Endothelial cell of umbilical vein (primary cell): ENCODE measurements around the gene STXBP5. TPM values are rescaled to one million over a fixed set of nuclear protein-coding genes. Genes with fewer than 3 reads are reported as not detected.

Experiments
- BruUV-seq: library from RNA; stranded (reverse); fragments of 400-500 nt; replicated peaks from 2 replicates; lab custom pipeline; 2021; lab: Mats Ljungman, UMichigan
- CTCF ChIA-PET: fragments of 300-600, 350-600 bp; sonication (Branson Sonifier 250); formaldehyde crosslinking; loops from one replicate; lab custom pipeline; 2021; ENCODE audit warnings: antibody characterized with exemption, inconsistent platforms; lab: Charles Lee
- POLR2A ChIA-PET: fragments of 300-600, 350-600 bp; sonication (Branson Sonifier 250); formaldehyde crosslinking; loops from one replicate; lab custom pipeline; 2021; ENCODE audit warnings: antibody characterized with exemption, inconsistent platforms; lab: Charles Lee
- DNase-seq: peaks from one replicate; pipeline ENCODE4 v3.0.0-alpha.2; 2011; ENCODE audit warnings: low read depth, low spot score
- FAIRE-seq: peaks from 2 replicates; lab custom pipeline; 2011; peaks lifted over from hg19 to GRCh38; lab: Jason Lieb, UNC
- H2AFZ ChIP-seq: 2 replicates; pipeline ENCODE4 v1.6.0; 2012; ENCODE audit warnings: low read depth, low read length, control low read depth, inconsistent platforms
- H3K27ac ChIP-seq: 2 replicates; pipeline ENCODE4 v1.5.1; 2011; ENCODE audit warnings: low read depth, mild to moderate bottlenecking, control low read depth, low read length, moderate library complexity; ENCODE audit not compliant: insufficient read depth
- H3K27me3 ChIP-seq, 2 experiments: 2 replicates each; pipeline versions ENCODE4 v1.6.0 to v1.6.1; 2011; ENCODE audit warnings: low read length in 2 of 2, mixed read lengths in 1 of 2; ENCODE audit not compliant: control insufficient read depth in 2 of 2, insufficient read depth in 2 of 2
- H3K36me3 ChIP-seq, 2 experiments: 2 replicates in 1 of 2; 3 replicates in 1 of 2; pipeline ENCODE4 v1.5.1; 2011; ENCODE audit warnings: low read length in 2 of 2, mild to moderate bottlenecking in 1 of 2, moderate library complexity in 1 of 2; ENCODE audit not compliant: control insufficient read depth in 2 of 2, insufficient read depth in 2 of 2; ENCODE audit errors: extremely low read depth in 1 of 2
- H3K4me1 ChIP-seq: 3 replicates; pipeline ENCODE4 v1.5.1; 2011; ENCODE audit warnings: mild to moderate bottlenecking, low read length; ENCODE audit not compliant: control insufficient read depth, insufficient read depth; ENCODE audit errors: extremely low read depth
- H3K4me2 ChIP-seq: 2 replicates; pipeline ENCODE4 v1.6.1; 2011; ENCODE audit warnings: low read length, control low read depth, mixed read lengths; ENCODE audit not compliant: insufficient read depth
- H3K4me3 ChIP-seq, 3 experiments: fragments of 200-600 bp in 1 of 3; sonication (generic), shearing (Covaris generic) in 1 of 3; replicated peaks in 1 of 3; 2 replicates each; pipeline ENCODE4 v1.5.1; 2011 to 2016; ENCODE audit warnings: control low read depth in 3 of 3, low read length in 3 of 3, mild to moderate bottlenecking in 2 of 3, inconsistent platforms in 1 of 3, low read depth in 1 of 3, moderate library complexity in 1 of 3; ENCODE audit not compliant: insufficient read depth in 1 of 3
- H3K79me2 ChIP-seq: 2 replicates; pipeline ENCODE4 v1.6.0; 2012; ENCODE audit warnings: low read length, inconsistent platforms; ENCODE audit not compliant: control insufficient read depth, insufficient read depth
- H3K9ac ChIP-seq: replicated peaks from 2 replicates; pipeline ENCODE3; 2011; ENCODE audit warnings: low read length, control low read depth; ENCODE audit not compliant: insufficient read depth; ENCODE audit errors: extremely low read depth
- H3K9me1 ChIP-seq: replicated peaks from 3 replicates; pipeline ENCODE4 v1.6.0; 2011; ENCODE audit warnings: mild to moderate bottlenecking, low read length; ENCODE audit not compliant: control insufficient read depth, insufficient read depth; ENCODE audit errors: extremely low read depth
- H3K9me3 ChIP-seq: replicated peaks from 2 replicates; pipeline ENCODE4 v1.5.1; 2012; ENCODE audit warnings: low read length, inconsistent platforms; ENCODE audit not compliant: control insufficient read depth, insufficient read depth
- H4K20me1 ChIP-seq: replicated peaks from 2 replicates; pipeline ENCODE3; 2011; ENCODE audit warnings: mild to moderate bottlenecking, low read length; ENCODE audit not compliant: control insufficient read depth, insufficient read depth; ENCODE audit errors: extremely low read depth
- EZH2 ChIP-seq: IDR thresholded peaks from 2 replicates; pipeline ENCODE4 v1.6.1; 2012; ENCODE audit warnings: borderline replicate concordance, low read depth, mild to moderate bottlenecking, moderate library complexity, low read length, inconsistent platforms; ENCODE audit not compliant: severe bottlenecking
- FOS ChIP-seq: IDR thresholded peaks from 2 replicates; pipeline ENCODE4 v1.6.1; 2011; ENCODE audit warnings: mild to moderate bottlenecking, low read length, moderate library complexity, borderline replicate concordance; ENCODE audit not compliant: insufficient read depth
- GATA2 ChIP-seq: IDR thresholded peaks from 2 replicates; pipeline ENCODE4 v1.7.0; 2011; ENCODE audit warnings: low read depth, mild to moderate bottlenecking, moderate library complexity, mixed read lengths, low read length; ENCODE audit not compliant: insufficient read length, insufficient read depth
- JUN ChIP-seq: IDR thresholded peaks from 2 replicates; pipeline ENCODE4 v1.6.1; 2011; ENCODE audit warnings: borderline replicate concordance, low read depth; ENCODE audit not compliant: insufficient read length, insufficient read depth
- MYC ChIP-seq: IDR thresholded peaks from one replicate; pipeline ENCODE4 v1.6.1; 2011; ENCODE audit warnings: mild to moderate bottlenecking, low read depth, low read length
- POLR2A ChIP-seq: IDR thresholded peaks from 2 replicates; pipeline ENCODE4 v1.6.1; 2012; ENCODE audit warnings: low read depth, mild to moderate bottlenecking, control low read depth, low read length
- POLR2AphosphoS5 ChIP-seq: IDR thresholded peaks from 2 replicates; pipeline ENCODE4 v1.6.1; 2012; ENCODE audit warnings: low read depth, mild to moderate bottlenecking, control low read depth, low read length, moderate library complexity; ENCODE audit not compliant: insufficient read depth
- dilution Hi-C: fragments of 300-500 bp; cut with MboI; formaldehyde crosslinking; loops from one replicate; pipeline ENCODE4 v1.15.0; 2019; ENCODE audit warnings: low sequenced_read_pairs; ENCODE audit not compliant: extremely low pct_ligation_motif_present
- intact Hi-C: fragments of 100-400 bp; cut with micrococcal nuclease; formaldehyde crosslinking; loops from one replicate; pipeline ENCODE4 v1.10.0; 2022
- polyA plus RNA-seq, 4 experiments: library from polyadenylated mRNA; depleted of rRNA in 3 of 4; stranded (reverse) in 3 of 4; unstranded in 1 of 4; fragments of >200 nt; gene quantifications; 2 replicates each; pipeline versions ENCODE4 v1.2.1 to v1.2.3, GENCODE V29; 2011 to 2012; ENCODE audit warnings: missing spikeins in 1 of 4
- total RNA-seq: library from RNA; stranded (reverse); gene quantifications from 2 replicates; pipeline ENCODE4 v1.2.3, GENCODE V29; 2021
- TF ChIP-seq, protein P1 (sequence below), 2 donors: IDR thresholded peaks; 1 replicate in 1 of 2; 2 replicates in 1 of 2; pipeline ENCODE4 v1.5.1; 2011; ENCODE audit warnings: low read length in 2 of 2, mild to moderate bottlenecking in 2 of 2, moderate library complexity in 2 of 2, control low read depth in 1 of 2, inconsistent platforms in 1 of 2, low read depth in 1 of 2; ENCODE audit not compliant: insufficient read depth in 1 of 2; ENCODE audit errors: extremely low read depth in 1 of 2
- TF ChIP-seq, protein P2 (sequence below): IDR thresholded peaks from 2 replicates; pipeline ENCODE4 v1.6.1; 2011; ENCODE audit not compliant: insufficient read depth, insufficient read length

STXBP5 gene
- total and polyA plus RNA-seq, 2 donors (not counting 3 experiments of a cell fraction or from before 2014, with no cell fraction given): 7.1 to 21.8 TPM

DNA sequence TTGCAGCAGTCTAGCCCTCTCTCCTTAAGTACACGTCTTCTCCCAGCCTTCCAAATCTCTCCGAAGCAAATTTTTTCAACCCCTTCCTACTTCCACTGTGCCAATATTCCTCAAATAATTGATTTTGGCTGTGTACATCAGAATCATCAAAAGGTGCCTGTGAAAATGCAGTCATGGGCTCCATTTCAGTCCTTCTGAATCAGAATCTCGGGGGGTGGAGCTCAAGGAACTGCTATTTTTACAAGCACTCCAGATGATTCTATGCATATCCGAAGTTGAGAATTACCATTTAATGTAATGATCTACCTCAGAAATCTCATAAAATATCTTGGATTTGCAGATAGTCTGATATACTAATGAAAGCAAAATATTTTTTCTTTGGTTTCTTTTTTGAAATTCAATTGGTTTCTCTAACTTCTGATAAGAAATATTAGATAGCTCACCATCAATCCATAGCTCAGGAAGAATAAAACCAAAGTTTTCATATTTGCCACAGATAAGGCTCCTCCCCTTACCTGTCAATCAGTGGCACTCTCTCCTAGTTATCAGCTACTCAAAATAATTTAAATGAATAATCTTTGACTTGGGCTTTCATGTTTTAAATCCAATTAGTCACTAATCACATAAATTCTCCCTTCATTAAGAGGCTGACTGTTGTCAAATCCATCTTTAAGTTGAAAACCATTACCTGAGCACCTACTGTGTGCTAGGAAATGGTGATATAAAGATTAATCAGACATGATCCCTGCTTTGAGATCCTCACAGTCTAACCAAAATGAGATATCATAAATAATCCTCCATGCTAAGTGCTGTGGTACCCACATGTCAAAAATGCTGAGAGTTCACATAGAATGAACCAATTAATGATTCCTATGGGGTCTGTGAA is 36.4 kb upstream of the STXBP5 start:
- no peak overlapping the region for H2AFZ ChIP-seq
- peaks cover 16% of the 10 kb centered on the region for H3K4me1 ChIP-seq
- H3K27me3 ChIP-seq: no peaks in the 10 kb centered on the region
- DNase-seq (no peak), FAIRE-seq (no peak)
- H3K4me3 ChIP-seq: no peak overlapping the region
- no peaks in the 10 kb centered on the region for H3K36me3 ChIP-seq
- no peak overlapping the region for H3K27ac ChIP-seq
- H3K4me2 ChIP-seq: no peak overlapping the region
- H3K9me3 ChIP-seq: no peaks in the 10 kb centered on the region
- intact Hi-C loops: no loop called here
- no TSS peak for BruUV-seq
- no peak overlapping the region for H3K9ac ChIP-seq
- ChIA-PET CTCF (interaction anchor here (1.2 kb wide), 1 partner anchor 8 kb away, joined by 3 read pairs; no protein-coding TSS in a partner anchor), POLR2A (no interaction called here)
- no peaks in the 10 kb centered on the region for H3K9me1 ChIP-seq
- no peaks in the 10 kb centered on the region for H3K79me2 ChIP-seq
- TF ChIP-seq MYC (no peak), POLR2AphosphoS5 (no peak), POLR2A (no peak), GATA2 (no peak), EZH2 (no peak), JUN (no peak), FOS (no peak)
- TF ChIP-seq, protein P1, sequence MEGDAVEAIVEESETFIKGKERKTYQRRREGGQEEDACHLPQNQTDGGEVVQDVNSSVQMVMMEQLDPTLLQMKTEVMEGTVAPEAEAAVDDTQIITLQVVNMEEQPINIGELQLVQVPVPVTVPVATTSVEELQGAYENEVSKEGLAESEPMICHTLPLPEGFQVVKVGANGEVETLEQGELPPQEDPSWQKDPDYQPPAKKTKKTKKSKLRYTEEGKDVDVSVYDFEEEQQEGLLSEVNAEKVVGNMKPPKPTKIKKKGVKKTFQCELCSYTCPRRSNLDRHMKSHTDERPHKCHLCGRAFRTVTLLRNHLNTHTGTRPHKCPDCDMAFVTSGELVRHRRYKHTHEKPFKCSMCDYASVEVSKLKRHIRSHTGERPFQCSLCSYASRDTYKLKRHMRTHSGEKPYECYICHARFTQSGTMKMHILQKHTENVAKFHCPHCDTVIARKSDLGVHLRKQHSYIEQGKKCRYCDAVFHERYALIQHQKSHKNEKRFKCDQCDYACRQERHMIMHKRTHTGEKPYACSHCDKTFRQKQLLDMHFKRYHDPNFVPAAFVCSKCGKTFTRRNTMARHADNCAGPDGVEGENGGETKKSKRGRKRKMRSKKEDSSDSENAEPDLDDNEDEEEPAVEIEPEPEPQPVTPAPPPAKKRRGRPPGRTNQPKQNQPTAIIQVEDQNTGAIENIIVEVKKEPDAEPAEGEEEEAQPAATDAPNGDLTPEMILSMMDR (IDR thresholded peaks at IDR 0.05; ENCODE audit: extremely low read depth in 1 of 2, insufficient read depth in 1 of 2, low read depth in 1 of 2, low read length in 2 of 2): no peak
- TF ChIP-seq, protein P2, sequence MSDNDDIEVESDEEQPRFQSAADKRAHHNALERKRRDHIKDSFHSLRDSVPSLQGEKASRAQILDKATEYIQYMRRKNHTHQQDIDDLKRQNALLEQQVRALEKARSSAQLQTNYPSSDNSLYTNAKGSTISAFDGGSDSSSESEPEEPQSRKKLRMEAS: no peak
- no peaks in the 10 kb centered on the region for H4K20me1 ChIP-seq
- dilution Hi-C loops: no loop called here
